GM12872 (cell line): ENCODE measurements around the gene TCP11.

ENCODE experiments used
- CTCF ChIP-seq: IDR thresholded peaks from 3 replicates; pipeline ENCODE4 v1.5.1; 2011; ENCODE audit warnings: low read depth, mild to moderate bottlenecking, low read length, moderate library complexity; ENCODE audit not compliant: insufficient read depth

The TCP11 gene

DNA sequence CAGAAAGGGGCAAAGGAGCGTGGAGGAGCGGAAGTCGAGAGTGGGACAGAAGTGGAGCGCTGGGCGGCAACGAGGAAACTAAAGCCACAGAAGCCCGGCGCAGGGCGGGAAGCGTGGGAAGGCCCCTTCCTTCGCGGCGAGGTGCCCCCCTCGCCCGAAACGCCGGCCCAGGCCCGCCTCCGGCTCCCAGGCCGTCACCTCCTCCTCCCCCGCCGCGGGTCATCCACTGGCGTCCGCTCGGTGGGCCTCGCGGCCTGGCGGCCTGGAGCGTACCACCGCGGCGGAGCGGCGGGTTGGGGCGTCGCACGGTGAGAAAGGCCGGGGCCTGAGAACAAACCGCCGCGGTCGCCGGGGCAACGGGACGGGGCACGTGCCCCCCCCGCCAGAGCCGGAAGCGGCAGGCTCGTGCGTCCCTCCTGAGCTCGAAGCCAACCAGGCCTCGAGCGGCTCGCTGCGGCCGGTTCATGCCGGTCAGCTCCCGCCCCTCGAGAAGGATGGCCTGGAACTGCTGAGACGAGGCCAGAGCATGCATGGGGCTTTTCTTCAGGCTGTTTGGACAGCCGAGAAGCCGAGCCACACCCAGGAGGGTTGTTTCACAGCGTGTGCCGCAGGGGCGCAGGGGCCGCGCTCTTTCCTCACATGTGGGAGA lies at the start of gene TCP11:
TSS of gene TCP11 (minus strand) at position 333 of the 649 bp plus-strand sequence. CDS start 469 bp downstream, outside the sequence.
- TF ChIP-seq CTCF: no peak

DNA sequence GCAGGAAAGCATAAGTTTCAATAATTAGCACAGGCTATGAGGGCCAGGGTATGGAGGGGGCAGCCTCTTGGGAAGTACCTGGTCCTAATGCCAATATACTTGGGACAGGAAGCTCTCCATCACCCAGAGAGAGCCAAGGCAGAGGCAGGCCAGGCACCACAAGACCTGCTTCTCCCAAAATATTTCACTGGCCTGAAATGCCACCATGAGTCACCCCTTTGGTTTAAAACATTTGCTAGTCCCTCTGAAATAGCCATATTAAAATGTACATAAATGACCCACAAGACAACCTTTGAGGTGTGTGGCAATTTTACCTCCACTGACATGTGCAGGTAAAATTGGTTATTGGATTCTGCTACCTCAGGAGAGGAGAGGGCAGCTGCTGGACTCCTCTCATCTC lies 49.2 kb upstream of the TCP11 start:
- no peak for TF ChIP-seq CTCF

DNA sequence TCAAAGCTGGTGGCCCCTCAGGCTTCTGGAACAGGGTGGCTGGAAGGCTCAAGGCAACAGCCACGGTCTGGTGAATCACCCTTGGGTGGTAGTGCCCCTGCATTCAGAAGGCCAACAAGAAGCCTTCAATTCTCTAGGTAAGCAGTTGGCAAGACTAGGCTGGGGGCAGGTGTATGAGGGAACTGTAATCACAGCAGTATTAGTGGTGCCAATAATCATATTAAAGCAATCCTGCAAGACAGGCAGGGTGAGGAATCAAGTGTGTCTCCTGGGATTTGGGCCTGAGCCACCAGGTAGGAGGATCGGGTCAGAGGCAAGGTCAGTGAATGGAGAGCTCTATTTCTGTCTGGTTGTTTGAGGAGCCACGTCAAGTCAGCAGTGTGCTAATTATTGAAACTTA lies 47.7 kb upstream of the TCP11 start:
- TF ChIP-seq CTCF: no peak

- no peak for TF ChIP-seq CTCF
These were observed 45.4 kb upstream of the TCP11 start for GRCh38 chr6:35186571-35186970.

DNA sequence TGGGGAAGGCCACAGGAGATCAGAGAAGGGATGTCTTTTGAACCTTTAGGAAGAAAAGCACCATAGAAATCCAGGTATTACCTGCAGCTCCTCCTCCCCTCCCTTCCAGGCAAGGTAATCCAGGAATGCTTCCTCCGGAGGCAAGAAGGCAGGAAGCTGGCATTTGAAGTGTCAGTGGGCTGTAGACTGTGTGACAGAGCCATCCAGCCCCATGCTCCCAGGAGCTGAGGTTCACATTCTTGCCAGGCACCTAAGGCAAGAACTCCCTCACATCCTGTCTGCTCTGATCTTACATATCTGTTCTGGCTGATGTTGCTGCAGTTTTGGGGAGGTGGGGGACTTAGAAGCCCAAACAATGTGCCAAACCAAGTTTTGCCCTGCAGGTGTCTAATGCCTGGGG lies 44.8 kb upstream of the TCP11 start:
- TF ChIP-seq CTCF: no peak

- TF ChIP-seq CTCF: no peak
These were observed 44.2 kb upstream of the TCP11 start for GRCh38 chr6:35185302-35185681.

GRCh38 chr6:35184580-35185301 lies 43.6 kb upstream of the TCP11 start:
- TF ChIP-seq CTCF: no peak
